MM.1S (cell line): ENCODE data around the gene GPX4.

Source experiments
- CTCF ChIP-seq: fragments of 300-600 bp; sonication (generic); IDR thresholded peaks from 2 replicates; pipeline ENCODE4 v1.5.1; 2016; ENCODE audit warnings: antibody characterized with exemption, low read length, mixed read lengths
- EZH2 ChIP-seq: fragments of 300-600 bp; sonication (generic); optimal IDR thresholded peaks from 2 replicates; pipeline ENCODE3; 2017; ENCODE audit warnings: low read depth, mild to moderate bottlenecking, antibody characterized with exemption, low read length, mixed read lengths
- EZH2phosphoT487 ChIP-seq: fragments of 300-600 bp; sonication (generic); IDR thresholded peaks from 2 replicates; pipeline ENCODE4 v1.6.1; 2018; ENCODE audit warnings: antibody characterized with exemption, low read length

GRCh38 chr19:1076046-1076386, 27.8 kb upstream of the GPX4 start:
- TF ChIP-seq CTCF (no peak), EZH2phosphoT487 (no peak), EZH2 (no peak)
